Measurements from ENCODE around the gene PRKAG2.
"Not testable (repeated sequence)": the region's sequence is repeated elsewhere in the genome, so short reads cannot be mapped to it uniquely, and the experiment has no call there.

DNA sequence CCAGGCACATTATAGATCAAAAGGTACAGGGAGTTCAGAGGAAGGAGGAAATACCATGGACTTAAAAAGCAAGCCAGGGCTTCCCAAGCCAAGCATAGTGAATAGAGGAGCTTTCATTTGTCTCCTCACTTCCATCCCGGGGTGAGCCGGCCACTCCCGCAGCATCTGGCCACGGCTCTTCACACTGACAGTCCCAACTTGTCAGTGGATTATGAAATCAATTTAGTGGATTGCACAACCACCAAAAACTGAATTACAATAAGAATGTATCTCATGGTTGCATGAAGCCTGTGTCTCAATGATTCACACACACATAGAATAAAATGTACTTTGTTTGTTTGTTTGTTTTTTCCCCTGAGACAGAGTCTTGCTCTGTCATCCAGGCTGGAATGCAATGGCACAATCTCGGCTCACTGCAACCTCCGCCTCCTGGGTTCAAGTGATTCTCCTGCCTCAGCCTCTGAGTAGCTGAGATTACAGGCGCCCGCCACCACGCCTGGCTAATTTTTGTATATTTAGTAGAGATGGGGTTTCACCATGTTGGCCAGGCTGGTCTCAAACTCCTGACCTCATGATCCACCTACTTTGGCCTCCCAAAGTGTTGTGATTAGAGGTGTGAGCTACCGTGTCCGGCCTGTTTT is 79.1 kb downstream of the PRKAG2 start:
- not testable (repeated sequence) for TF ChIP-seq CTCF (IDR thresholded peaks at IDR 0.05; ENCODE audit: insufficient read depth, low read length, poor library complexity, severe bottlenecking); EZH2phosphoT487 (conservative IDR thresholded peaks at IDR 0.05; ENCODE audit: low read length)
